Measurements from ENCODE around the gene TPST2. TPM values are rescaled to one million over a fixed set of nuclear protein-coding genes. Genes with fewer than 3 reads are reported as not detected.

TPST2 gene
- total RNA-seq, 4 donors from 2014 or later, result 22.0 to 30.9 (median 28.7) TPM

- Histone ChIP-seq H3K4me3 (no peak overlapping the region), H3K4me1 (peaks cover 4 to 36% (median 7%) of the 10 kb centered on the region in 4 donors), H3K27me3 (no peaks in the 10 kb centered on the region), H3K36me3 (peaks cover 0 to 28% (median 4%) of the 10 kb centered on the region in 4 donors), H3K9me3 (no peaks in the 10 kb centered on the region), H3K27ac (replicated peaks in 1 of 4) (no peak overlapping the region)
- 77% methylated on average over 5 of the region's 5 CpGs for WGBS
- TF ChIP-seq EP300 (IDR thresholded peaks at IDR 0.05), result no peak
- TF ChIP-seq CTCF (IDR thresholded peaks at IDR 0.05), result no peak
- no peak for TF ChIP-seq POLR2A (IDR thresholded peaks at IDR 0.05; ENCODE audit: low read depth)
- no peak for TF ChIP-seq POLR2AphosphoS5 (IDR thresholded peaks at IDR 0.05)
- intact Hi-C loops (cut with DNase I), result no loop called here
- DNase-seq (ENCODE audit: extremely low spot score), result no peak
Observed at GRCh38 chr22:26546282-26546681, 43.6 kb downstream of the TPST2 start.

GRCh38 chr22:26545827-26546226 is 44.1 kb downstream of the TPST2 start:
- no peak for DNase-seq (ENCODE audit: extremely low spot score)
- Histone ChIP-seq H3K4me1 (peaks cover 4 to 35% (median 7%) of the 10 kb centered on the region in 4 donors), H3K4me3 (no peak overlapping the region), H3K9me3 (no peaks in the 10 kb centered on the region), H3K36me3 (peaks cover 0 to 33% (median 9%) of the 10 kb centered on the region in 4 donors), H3K27ac (replicated peaks in 1 of 4) (no peak overlapping the region), H3K27me3 (no peaks in the 10 kb centered on the region)
- 92% methylated on average over 5 of the region's 5 CpGs for WGBS
- TF ChIP-seq CTCF (IDR thresholded peaks at IDR 0.05), result no peak
- TF ChIP-seq POLR2A (IDR thresholded peaks at IDR 0.05; ENCODE audit: low read depth), result no peak
- no peak for TF ChIP-seq EP300 (IDR thresholded peaks at IDR 0.05)
- TF ChIP-seq POLR2AphosphoS5 (IDR thresholded peaks at IDR 0.05), result no peak
- intact Hi-C loops (cut with DNase I), result no loop called here

GRCh38 chr22:26545385-26545784 is 44.5 kb downstream of the TPST2 start:
- 71% methylated on average over 2 of the region's 2 CpGs for WGBS
- Histone ChIP-seq H3K27ac (replicated peaks in 1 of 4) (no peak overlapping the region), H3K4me1 (peaks cover 3 to 30% (median 5%) of the 10 kb centered on the region in 4 donors), H3K9me3 (no peaks in the 10 kb centered on the region), H3K4me3 (no peak overlapping the region), H3K27me3 (no peaks in the 10 kb centered on the region), H3K36me3 (peaks cover 0 to 37% (median 13%) of the 10 kb centered on the region in 4 donors)
- intact Hi-C loops (cut with DNase I), result no loop called here
- DNase-seq (ENCODE audit: extremely low spot score), result no peak
- TF ChIP-seq CTCF (IDR thresholded peaks at IDR 0.05) (no peak), POLR2A (IDR thresholded peaks at IDR 0.05; ENCODE audit: low read depth) (no peak), POLR2AphosphoS5 (IDR thresholded peaks at IDR 0.05) (no peak), EP300 (IDR thresholded peaks at IDR 0.05) (no peak)

GRCh38 chr22:26544489-26544888 is 45.4 kb downstream of the TPST2 start:
- intact Hi-C loops (cut with DNase I), result no loop called here
- H3K9me3 ChIP-seq, result no peaks in the 10 kb centered on the region
- no peaks in the 10 kb centered on the region for H3K27me3 ChIP-seq
- no peak for TF ChIP-seq EP300 (IDR thresholded peaks at IDR 0.05)
- no peak for TF ChIP-seq CTCF (IDR thresholded peaks at IDR 0.05)
- TF ChIP-seq POLR2A (IDR thresholded peaks at IDR 0.05; ENCODE audit: low read depth), result no peak
- TF ChIP-seq POLR2AphosphoS5 (IDR thresholded peaks at IDR 0.05), result no peak
- no peak overlapping the region for H3K4me3 ChIP-seq
- peaks cover 0 to 45% (median 17%) of the 10 kb centered on the region in 4 donors for H3K36me3 ChIP-seq
- H3K27ac ChIP-seq (replicated peaks in 1 of 4), result no peak overlapping the region
- no peak for DNase-seq (ENCODE audit: extremely low spot score)
- H3K4me1 ChIP-seq, result peaks cover 0 to 26% (median 3%) of the 10 kb centered on the region in 4 donors
- 83% methylated on average over 1 of the region's 1 CpG for WGBS

GRCh38 chr22:26542831-26543230 is 47.1 kb downstream of the TPST2 start:
- H3K9me3 ChIP-seq, result no peaks in the 10 kb centered on the region
- no peak for DNase-seq (ENCODE audit: extremely low spot score)
- H3K4me1 ChIP-seq, result peaks cover 0 to 26% (median 3%) of the 10 kb centered on the region in 4 donors
- intact Hi-C loops (cut with DNase I), result no loop called here
- H3K27me3 ChIP-seq, result no peaks in the 10 kb centered on the region
- WGBS, result 67% methylated on average over 3 of the region's 3 CpGs
- no peak for TF ChIP-seq CTCF (IDR thresholded peaks at IDR 0.05)
- TF ChIP-seq EP300 (IDR thresholded peaks at IDR 0.05), result no peak
- TF ChIP-seq POLR2A (IDR thresholded peaks at IDR 0.05; ENCODE audit: low read depth), result no peak
- TF ChIP-seq POLR2AphosphoS5 (IDR thresholded peaks at IDR 0.05), result no peak
- peaks cover 0 to 61% (median 21%) of the 10 kb centered on the region in 4 donors for H3K36me3 ChIP-seq
- H3K27ac ChIP-seq (replicated peaks in 1 of 4), result no peak overlapping the region
- no peak overlapping the region for H3K4me3 ChIP-seq
